Chondrocyte (in vitro differentiated cells): ENCODE data around the gene TNIP1. TPM values are rescaled to one million over a fixed set of nuclear protein-coding genes. Genes with fewer than 3 reads are reported as not detected.
A peak's percentile ranks its signal among the peaks of the same experiment; 100 is the strongest.

ENCODE experiments used
- DNase-seq: peaks from one replicate; pipeline ENCODE4 v3.0.0; 2021; ENCODE audit warnings: mixed read lengths, low spot score
- H3K27ac Mint-ChIP-seq: one replicate; pipeline ENCODE4 v1.8.0; 2021; ENCODE audit warnings: mild to moderate bottlenecking, moderate library complexity, mixed read lengths; ENCODE audit not compliant: unreplicated experiment
- H3K27me3 Mint-ChIP-seq: 2 replicates; pipeline ENCODE4 v1.8.0; 2021; ENCODE audit warnings: low read depth, mixed read lengths
- H3K36me3 Mint-ChIP-seq: 2 replicates; pipeline ENCODE4 v1.8.0; 2021; ENCODE audit warnings: low read depth, mixed read lengths
- H3K4me1 Mint-ChIP-seq: 2 replicates; pipeline ENCODE4 v1.8.0; 2021; ENCODE audit warnings: low read depth, mild to moderate bottlenecking, mixed read lengths
- H3K4me3 Mint-ChIP-seq: one replicate; pipeline ENCODE4 v1.8.0; 2021; ENCODE audit warnings: mild to moderate bottlenecking, moderate library complexity, mixed read lengths; ENCODE audit not compliant: unreplicated experiment
- H3K9me3 Mint-ChIP-seq: 2 replicates; pipeline ENCODE4 v1.8.0; 2021; ENCODE audit warnings: low read depth, mixed read lengths
- total RNA-seq: library from RNA; stranded (reverse); gene quantifications from 3 replicates; pipeline ENCODE4 v1.2.1, GENCODE V29; 2021
- TF ChIP-seq, protein P1 (sequence below): fragments of 200-600 bp; sonication (generic); IDR thresholded peaks from 2 replicates; pipeline ENCODE4 v1.5.0; 2021; ENCODE audit warnings: antibody characterized with exemption, mild to moderate bottlenecking, moderate library complexity

Gene TNIP1
- total RNA-seq, 1 donor from 2014 or later, result 75.6 TPM

- TF ChIP-seq, protein P1, sequence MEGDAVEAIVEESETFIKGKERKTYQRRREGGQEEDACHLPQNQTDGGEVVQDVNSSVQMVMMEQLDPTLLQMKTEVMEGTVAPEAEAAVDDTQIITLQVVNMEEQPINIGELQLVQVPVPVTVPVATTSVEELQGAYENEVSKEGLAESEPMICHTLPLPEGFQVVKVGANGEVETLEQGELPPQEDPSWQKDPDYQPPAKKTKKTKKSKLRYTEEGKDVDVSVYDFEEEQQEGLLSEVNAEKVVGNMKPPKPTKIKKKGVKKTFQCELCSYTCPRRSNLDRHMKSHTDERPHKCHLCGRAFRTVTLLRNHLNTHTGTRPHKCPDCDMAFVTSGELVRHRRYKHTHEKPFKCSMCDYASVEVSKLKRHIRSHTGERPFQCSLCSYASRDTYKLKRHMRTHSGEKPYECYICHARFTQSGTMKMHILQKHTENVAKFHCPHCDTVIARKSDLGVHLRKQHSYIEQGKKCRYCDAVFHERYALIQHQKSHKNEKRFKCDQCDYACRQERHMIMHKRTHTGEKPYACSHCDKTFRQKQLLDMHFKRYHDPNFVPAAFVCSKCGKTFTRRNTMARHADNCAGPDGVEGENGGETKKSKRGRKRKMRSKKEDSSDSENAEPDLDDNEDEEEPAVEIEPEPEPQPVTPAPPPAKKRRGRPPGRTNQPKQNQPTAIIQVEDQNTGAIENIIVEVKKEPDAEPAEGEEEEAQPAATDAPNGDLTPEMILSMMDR, result no peak
- H3K4me3 Mint-ChIP-seq, result no peak overlapping the region
- H3K27me3 Mint-ChIP-seq, result no peaks in the 10 kb centered on the region
- DNase-seq, result no peak
- no peaks in the 10 kb centered on the region for H3K9me3 Mint-ChIP-seq
- peaks cover 8% of the 10 kb centered on the region for H3K4me1 Mint-ChIP-seq
- H3K27ac Mint-ChIP-seq, result no peak overlapping the region
- H3K36me3 Mint-ChIP-seq, result peaks cover 54% of the 10 kb centered on the region
Measured at GRCh38 chr5:151121095-151121494, 40.3 kb upstream of the TNIP1 start.

- H3K36me3 Mint-ChIP-seq, result peaks cover 49% of the 10 kb centered on the region
- H3K4me3 Mint-ChIP-seq, result no peak overlapping the region
- peak overlapping the region; percentile 41 for H3K27ac Mint-ChIP-seq
- no peaks in the 10 kb centered on the region for H3K27me3 Mint-ChIP-seq
- TF ChIP-seq, protein P1, result no peak
- H3K9me3 Mint-ChIP-seq, result no peaks in the 10 kb centered on the region
- DNase-seq, result no peak
- H3K4me1 Mint-ChIP-seq, result peaks cover 2% of the 10 kb centered on the region
Measured at GRCh38 chr5:151118913-151119575, 38.2 kb upstream of the TNIP1 start.

GRCh38 chr5:151115272-151115905 lies 34.6 kb upstream of the TNIP1 start:
- DNase-seq, result no peak
- H3K4me3 Mint-ChIP-seq, result no peak overlapping the region
- H3K4me1 Mint-ChIP-seq, result peaks cover 7% of the 10 kb centered on the region
- H3K27me3 Mint-ChIP-seq, result no peaks in the 10 kb centered on the region
- H3K27ac Mint-ChIP-seq, result no peak overlapping the region
- H3K9me3 Mint-ChIP-seq, result no peaks in the 10 kb centered on the region
- peaks cover 36% of the 10 kb centered on the region for H3K36me3 Mint-ChIP-seq
- TF ChIP-seq, protein P1, result peak; percentile 93

- TF ChIP-seq, protein P1, result no peak
- H3K27me3 Mint-ChIP-seq, result no peaks in the 10 kb centered on the region
- H3K36me3 Mint-ChIP-seq, result peaks cover 34% of the 10 kb centered on the region
- H3K4me1 Mint-ChIP-seq, result peaks cover 19% of the 10 kb centered on the region
- H3K27ac Mint-ChIP-seq, result no peak overlapping the region
- no peaks in the 10 kb centered on the region for H3K9me3 Mint-ChIP-seq
- no peak overlapping the region for H3K4me3 Mint-ChIP-seq
- no peak for DNase-seq
Measured at GRCh38 chr5:151113651-151114050, 32.8 kb upstream of the TNIP1 start.

DNA sequence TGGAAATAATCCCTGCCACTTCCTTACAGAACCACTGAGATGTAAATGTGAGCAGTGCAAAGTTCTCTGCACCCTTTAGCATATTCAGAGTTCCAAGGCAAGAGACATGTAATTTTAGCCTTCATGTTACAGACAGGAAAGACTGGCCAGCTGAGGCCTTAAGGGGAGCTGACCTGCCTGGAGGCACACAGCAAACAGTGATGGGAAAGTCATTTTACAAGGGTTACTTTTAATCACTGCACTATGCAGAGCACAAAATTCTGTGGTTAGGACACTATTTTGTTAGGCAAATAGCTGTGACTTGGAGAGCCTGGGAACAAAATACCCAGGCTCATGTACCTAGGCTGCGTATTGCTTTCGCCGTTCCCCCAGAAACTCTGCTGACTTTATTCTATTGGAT lies 30.2 kb upstream of the TNIP1 start:
- H3K27me3 Mint-ChIP-seq, result no peaks in the 10 kb centered on the region
- H3K27ac Mint-ChIP-seq, result no peak overlapping the region
- no peak for DNase-seq
- peaks cover 28% of the 10 kb centered on the region for H3K4me1 Mint-ChIP-seq
- H3K36me3 Mint-ChIP-seq, result peaks cover 41% of the 10 kb centered on the region
- H3K4me3 Mint-ChIP-seq, result no peak overlapping the region
- H3K9me3 Mint-ChIP-seq, result no peaks in the 10 kb centered on the region
- TF ChIP-seq, protein P1, result no peak
